Endometrial microvascular endothelial cells (primary cell): ENCODE data around the gene GRK5. TPM values are rescaled to one million over a fixed set of nuclear protein-coding genes. Genes with fewer than 3 reads are reported as not detected.

ENCODE experiments used
- in situ Hi-C: cut with HindIII; loops from 2 replicates; pipeline ENCODE4 v1.10.0; 2017; ENCODE audit warnings: low sequenced_read_pairs, low pct_unique_long_range_greater_than_20kb; ENCODE audit errors: inconsistent ontology term
- total RNA-seq: library from RNA; depleted of rRNA; stranded (reverse); fragments of >200 nt; gene quantifications from one replicate; pipeline ENCODE4 v1.2.3, GENCODE V29; 2015; ENCODE audit errors: inconsistent ontology term

GRK5 gene
- total RNA-seq, 1 donor from 2014 or later, result 24.7 TPM

- in situ Hi-C loops, result no loop called here
Observed at GRCh38 chr10:119360181-119360921, 153.0 kb downstream of the GRK5 start.

GRCh38 chr10:119361037-119361436, 153.7 kb downstream of the GRK5 start:
- in situ Hi-C loops, result no loop called here

- in situ Hi-C loops, result no loop called here
Observed at GRCh38 chr10:119362122-119362521, 154.8 kb downstream of the GRK5 start.

- in situ Hi-C loops, result no loop called here
Observed at GRCh38 chr10:119364645-119365600, 157.6 kb downstream of the GRK5 start.

DNA sequence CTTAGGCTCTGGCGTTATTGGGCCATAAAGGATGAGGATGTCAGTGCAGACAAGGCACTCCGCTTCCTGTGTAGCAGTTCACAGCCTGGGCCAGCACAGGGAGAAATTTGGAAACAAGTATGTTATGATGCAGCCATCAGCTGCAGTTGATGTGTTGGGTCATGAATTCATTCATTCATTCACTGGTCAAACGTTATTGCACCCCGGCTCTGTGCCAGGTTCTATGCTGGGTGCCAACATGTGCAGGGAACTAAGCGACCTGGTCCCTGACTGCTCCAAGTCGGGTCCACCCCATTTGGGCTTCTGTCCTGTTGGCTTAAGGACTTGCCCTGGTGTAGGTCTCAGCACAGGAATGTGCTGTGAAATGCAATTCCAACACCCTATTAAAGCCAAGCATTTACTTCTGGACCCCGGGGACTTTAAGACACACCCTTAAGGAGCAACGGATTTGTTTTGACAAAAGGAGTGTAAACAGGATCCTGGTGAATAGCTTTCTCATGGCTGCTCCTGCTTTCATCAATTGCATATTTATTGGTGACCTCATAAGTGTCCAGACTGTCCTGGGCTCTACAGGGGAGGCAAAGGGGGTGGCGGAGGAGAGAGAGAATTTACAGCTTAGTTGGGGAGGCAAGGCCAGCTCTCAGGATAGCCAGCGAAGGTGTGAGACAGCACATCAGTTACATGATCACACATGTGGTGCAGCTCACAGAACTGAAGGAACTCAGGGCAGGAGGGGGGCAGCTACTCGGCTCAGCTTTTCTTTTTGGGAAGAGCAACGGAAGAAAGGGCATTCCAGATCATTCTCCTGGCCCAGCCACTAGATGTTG, 158.6 kb downstream of the GRK5 start:
- in situ Hi-C loops, result no loop called here

DNA sequence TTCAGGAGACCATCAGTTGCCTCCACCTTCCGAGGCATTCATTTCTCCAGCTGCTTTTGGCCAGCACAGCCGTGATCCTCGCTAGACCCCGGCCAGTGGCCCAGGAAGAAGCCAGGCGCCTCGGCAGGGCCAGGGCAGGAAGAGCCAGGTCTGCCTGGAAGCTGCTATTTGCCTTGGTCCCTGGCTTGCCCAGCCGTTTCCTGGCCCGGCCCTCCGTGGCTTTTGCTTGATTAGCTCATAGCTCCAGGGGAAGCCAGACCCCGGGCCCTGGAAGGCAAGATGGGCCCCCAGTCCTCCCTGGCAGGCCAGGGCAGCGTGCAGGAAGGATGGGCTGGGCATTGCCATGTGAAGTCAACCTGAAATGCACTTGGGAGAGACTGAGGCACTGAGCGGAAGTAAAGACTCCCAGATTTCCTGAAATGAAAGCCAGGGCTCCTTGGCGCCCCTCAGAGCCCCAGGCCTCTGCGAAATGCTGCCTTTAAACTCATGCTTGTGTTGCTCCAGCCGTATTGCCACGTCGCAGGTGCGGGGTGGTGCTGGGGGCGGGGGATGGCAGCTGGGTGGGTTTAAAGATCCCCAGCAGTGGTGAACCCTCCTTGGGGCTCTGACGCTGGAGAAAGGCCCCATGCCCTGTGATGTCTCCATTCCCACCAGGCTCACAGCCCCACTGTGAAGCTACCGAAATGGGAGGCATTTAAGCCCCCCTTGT, 160.6 kb downstream of the GRK5 start:
- in situ Hi-C loops, result no loop called here

- in situ Hi-C loops, result no loop called here
Observed at GRCh38 chr10:119368581-119368980, 161.2 kb downstream of the GRK5 start.

DNA sequence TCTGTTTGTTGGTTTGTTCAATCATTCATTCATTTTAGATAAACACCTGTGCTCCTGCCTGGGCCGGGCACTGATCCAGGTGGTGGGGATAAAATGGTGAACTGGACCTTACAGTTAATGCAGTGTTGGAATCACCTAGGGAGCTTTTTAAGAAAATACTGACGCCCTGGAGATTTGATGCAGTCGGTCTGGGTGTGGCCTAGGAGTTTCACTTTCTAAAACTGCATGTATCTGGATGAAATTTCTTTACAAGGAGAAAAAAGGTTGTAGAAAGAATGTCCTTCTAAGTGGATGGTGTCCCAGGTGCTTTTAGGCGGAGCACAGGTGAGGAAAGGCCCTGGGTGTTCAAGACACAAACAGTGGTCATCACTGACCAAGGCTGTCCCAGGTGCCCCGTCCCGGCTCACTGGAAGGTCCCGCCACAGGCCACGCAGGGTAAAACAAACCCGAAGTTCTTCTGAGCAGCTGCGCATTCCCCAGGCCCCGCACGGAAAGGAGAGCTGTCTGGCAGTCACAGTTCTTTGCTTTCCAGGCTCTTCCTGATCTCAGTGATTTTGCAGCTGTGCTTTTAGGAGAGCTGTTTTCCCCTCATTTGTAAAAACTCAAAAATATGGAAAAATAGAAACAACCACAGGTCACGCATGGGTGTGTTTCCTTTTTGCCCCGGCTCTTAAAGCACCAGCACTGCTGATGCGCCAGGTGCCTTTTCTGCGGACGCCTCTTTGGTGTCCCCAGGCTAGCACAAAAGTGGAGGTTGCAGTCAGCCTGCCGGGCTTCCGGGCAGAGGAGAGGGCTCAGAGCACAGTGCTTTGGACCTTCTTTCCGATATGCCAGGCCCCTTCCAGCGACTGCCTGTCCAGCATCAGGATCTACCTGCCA, 161.9 kb downstream of the GRK5 start:
- in situ Hi-C loops, result no loop called here

GRCh38 chr10:119370111-119370741, 162.9 kb downstream of the GRK5 start:
- in situ Hi-C loops, result no loop called here

- in situ Hi-C loops, result no loop called here
Observed at GRCh38 chr10:119370972-119371703, 163.8 kb downstream of the GRK5 start.

- in situ Hi-C loops, result no loop called here
Observed at GRCh38 chr10:119371704-119372663, 164.6 kb downstream of the GRK5 start.

DNA sequence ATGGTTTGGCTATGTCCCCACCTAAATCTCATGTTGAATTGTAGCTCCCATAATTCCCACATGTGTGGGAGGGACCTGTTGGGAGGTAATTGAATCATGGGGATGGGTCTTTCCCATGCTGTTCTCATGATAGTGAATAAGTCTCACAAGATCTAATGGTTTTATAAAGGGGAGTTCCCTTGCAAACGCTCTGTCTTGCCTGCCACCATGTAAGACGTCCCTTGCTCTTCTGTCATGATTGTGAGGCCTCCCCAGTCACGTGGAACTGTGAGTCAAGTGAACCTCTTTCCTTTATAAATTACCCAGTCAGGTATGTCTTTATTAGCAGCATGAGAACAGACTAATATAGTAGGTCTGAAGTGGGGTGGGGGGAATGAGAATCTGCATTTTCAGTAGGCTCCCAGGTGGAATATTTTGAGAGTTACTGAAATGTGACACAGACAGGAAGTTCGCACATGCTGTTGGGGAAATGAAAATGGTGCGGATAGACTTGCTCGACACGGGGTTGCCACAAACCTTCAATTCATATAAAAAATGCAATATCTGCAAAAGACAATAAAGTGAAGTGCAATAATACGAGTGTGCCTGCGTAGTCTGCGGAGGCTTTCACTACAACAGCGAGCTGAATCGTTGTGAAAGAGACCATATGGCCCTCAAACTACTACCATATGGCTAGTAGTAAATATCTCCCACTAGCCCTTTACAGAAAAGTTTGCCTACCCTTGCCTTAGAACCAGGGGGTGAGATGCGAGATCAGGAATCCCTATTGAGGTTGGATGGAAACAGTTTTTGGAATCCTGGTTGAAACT, 166.1 kb downstream of the GRK5 start:
- in situ Hi-C loops, result no loop called here

DNA sequence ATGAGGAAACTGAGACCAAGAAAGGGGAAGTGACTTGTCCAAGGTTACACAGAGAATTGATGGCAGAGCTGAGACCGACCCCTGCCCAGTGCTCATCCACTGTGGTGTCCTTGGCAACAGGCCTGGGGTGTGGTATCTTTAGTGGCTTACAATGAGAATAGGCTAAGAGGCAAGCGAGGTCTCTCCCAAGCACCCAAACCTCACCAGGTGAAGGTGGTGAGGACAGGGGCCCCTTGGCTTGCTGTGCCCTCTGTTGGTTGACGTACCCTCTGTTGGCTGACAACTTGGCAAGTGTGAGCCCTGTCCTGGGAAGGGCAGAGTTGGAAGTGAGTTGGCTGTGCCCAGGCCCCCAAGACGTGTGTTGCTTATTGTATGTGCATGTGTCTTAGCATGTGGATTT, 166.9 kb downstream of the GRK5 start:
- in situ Hi-C loops, result no loop called here

DNA sequence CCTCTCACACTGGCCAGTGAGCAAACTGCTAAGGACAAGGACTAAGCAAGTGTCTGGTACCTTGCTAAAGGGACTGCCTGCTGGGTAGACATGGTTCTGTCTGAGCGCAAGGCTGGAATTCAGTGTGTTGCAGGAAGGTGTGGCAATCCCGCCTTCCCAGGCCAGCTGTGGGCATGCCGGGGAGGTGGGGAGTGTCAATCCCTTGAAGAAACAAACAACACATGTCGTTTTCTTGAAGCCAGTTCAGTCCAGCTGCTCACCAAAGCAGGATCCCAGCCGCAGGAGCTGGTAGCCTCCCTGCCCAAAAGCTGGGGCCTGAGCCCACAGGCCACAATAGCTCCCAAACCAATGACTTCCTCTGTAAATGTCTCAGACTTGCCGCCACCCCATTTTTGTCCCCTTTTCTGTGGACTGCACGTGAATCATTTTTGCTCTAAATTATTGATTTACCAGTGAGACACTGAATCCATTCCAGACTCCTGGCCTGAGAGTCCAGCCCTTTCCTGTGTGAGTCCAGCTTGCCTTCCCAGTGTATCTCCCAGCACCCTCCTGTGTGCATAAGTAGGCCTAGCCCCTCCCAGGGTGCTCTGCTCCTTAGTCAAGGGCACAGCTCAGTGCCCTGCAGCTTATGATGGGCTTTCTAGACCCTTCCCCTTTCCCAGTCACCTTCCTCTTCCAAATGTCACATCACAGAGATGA, 168.4 kb downstream of the GRK5 start:
- in situ Hi-C loops, result no loop called here
